ENCODE measurements around the gene RRAD.

The RRAD gene

DNA sequence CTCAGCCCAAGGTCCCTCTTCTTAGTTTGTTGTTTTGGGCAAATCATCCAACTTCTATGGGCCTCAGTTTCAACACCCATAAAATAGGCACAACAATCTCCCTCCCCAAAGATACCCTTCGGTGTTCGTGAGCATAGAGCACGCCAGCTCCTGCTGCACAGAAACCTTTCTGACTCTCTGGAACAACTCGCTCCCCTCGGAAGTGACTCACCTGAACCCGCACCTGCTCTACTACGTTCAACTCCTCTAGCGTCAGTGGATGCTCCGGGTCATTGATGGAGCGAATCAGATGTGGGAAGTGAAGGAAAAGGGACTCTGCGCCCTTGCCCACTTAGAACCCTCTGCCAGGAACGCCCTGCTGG, 8.4 kb upstream of the RRAD start:
- no peak for DNase-seq

DNA sequence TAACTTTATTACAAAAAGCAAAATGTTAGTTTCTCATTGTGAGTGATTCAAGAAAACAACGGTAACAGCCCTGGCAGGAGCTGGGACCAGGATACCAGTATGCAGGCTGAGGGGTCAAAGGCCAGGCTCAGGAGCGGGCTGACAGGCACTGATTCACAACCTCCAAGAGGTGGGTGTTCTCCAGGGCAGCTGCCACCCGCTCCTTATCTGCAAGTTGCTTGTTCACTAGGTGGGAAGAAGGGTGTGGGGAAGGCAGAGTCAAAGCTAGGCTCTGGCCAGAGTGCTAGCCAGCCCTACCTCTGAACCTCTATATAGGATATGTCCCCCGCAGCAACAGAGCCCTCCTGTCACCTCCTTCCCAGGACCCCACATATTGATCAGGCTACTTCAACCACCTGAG, 6.7 kb upstream of the RRAD start:
- DNase-seq, result no peak

DNA sequence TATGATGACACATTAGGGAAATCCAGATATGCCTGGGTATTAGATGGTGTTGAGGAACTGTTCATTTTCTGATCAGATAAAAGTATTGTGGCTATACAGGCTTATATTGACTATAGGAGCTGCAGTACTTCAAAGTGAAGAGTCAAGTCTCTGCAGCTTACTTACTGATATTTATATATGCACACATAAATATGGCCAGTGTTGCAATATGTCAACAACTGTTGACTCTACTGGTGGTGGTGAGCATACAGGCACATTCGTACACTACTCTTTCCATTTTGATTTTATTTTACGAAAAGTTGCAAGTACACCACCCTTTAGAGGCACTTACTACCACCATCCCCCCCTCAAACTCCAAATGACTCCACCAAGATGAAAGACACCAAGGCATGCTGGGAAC, 6.3 kb upstream of the RRAD start:
- no peak for DNase-seq

DNA sequence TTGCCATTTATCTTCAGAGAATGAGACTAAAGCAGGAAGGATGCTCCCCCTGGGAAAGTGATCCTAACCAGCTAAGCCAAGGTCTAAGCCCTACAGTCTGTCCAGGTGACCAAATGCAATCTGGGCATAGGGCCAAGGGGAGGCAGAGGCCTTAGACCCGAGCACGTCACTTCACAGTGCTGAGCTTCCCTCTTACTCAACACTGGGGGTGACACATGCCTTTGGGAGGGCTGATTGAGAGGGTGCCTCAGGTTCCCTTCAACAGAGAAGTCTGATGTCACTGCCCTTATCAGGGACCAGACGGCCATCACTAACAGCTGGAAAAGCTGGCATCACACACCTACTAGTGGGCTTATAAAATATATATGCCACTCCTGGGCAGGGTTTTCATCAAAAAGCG, 4.9 kb upstream of the RRAD start:
- no peak for DNase-seq

DNA sequence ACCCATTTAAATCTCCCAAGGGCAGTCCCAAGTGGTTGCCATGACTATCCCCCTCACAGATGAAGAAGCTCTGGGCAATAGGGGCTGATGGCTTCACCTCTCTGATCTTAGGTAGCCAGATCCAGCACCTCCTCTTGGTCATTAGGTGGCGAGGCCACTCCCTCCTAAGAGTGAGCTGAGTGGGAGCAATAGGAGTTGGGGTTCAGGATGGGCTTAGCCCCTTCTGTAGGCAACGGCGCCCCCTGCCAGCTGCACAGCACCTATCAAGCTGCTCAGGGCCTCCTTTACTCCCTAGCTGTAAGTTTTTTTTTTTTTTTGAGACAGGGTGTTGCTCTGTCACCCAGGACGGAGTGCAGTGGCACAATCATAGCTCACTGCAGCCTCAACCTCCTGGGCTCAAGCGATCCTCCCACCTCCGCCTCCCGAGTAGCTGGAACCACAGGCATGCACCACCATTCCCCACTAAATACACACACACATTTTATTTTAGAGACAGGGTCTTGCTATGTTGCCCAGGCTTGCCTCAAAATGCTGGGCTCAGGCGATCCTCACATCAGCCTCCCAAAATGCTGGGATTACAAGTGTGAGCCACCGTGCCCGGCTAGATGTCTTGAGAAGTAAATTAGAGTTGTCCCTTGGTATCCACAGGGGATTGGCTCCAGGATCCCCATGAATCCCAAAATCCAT, 3.5 kb upstream of the RRAD start:
- DNase-seq, result no peak

DNA sequence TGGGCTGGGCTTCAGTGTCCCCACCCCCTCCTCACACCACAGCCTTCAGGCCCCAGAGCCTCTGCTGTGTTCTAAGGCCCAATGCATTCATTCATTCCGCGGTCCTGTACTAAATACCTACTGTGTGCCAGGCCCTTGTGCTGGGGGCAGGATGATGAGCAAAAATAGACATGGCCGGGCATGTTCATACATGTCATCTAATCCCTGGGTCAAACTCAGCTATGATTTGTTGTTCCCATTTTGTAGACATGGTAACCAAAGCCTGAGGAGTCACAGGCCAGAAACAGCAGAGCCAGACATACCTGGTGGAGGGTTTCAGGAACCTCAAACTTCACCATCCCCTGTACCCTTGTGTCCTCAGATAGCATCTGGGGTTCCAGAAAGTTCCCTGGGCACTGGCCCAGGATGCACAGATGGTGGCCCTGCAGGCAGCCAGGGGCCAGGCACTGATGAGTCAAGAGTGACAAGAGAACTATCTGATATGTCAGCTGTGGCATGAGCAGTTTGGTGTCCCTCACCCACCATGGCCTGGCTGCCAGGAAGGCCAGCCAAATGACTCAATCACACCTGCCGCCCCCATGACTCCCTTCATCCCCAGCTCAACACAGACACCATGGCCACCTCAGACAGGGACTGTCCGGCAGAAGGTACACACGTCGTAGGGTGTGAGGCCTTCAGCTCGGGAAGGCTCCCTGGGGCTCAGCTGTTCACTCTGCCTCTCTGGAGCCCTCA, 2.7 kb upstream of the RRAD start:
- DNase-seq, result no peak

DNA sequence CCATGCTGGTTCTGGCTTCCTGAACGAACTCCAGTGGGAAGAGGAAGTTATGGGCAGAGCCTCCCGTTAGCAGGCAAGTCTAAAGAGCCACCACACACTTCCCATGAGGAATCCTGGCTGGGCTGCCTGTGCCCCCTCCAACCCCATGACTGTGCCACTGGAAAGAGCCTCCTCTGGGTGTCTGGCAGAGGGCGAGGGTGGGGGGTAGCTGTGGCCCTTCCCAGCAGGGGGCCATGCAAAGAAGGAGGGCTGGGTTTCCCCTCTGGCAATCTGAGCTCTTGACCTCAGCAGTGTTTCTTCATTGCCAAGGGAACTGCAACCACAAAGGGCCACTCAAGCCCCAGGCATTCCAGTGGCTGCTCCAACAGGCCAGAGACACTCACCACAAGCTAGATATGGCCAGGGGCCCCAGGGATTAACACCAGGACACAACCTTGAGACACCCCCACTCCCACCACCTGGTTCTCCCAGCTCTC, 1.7 kb upstream of the RRAD start:
- DNase-seq, result no peak

DNA sequence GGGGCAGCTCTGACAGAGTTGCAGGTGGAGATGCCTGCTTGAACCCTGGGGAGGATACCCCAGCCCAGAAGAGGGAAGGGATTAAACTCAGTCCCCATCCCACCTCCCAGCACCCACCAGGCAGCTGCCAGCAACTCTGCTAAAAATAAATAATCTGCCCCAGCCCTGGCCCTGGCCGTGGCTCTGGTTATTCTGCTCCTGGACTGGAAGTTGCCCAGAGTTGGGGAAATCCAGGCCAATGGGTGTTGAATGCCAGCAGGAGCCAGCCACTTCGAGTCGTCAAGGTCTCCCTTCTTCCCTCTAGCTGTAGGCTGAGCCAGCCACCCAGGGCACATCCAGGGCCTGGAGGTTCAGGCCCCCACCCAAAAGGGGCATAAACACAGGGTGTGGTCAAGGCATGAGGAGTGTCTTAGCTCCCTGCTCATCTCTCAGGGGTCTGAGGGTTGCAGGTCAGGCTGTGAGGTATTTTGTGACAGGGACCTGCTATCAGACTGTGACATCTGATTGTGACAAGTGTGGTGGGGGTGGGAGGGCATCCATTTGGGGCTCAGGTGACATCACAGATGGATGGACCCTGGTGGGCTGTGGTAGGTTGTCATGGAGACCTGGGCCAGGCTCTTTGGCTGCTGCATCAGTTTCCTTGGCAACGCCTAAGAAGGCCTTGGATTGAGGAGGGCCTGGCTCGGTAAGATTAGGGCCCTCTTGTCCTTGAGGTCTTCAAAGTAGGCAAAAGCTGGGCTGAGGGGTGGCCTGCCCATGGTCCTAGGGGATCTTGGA, 1.0 kb upstream of the RRAD start:
- DNase-seq, result no peak

DNA sequence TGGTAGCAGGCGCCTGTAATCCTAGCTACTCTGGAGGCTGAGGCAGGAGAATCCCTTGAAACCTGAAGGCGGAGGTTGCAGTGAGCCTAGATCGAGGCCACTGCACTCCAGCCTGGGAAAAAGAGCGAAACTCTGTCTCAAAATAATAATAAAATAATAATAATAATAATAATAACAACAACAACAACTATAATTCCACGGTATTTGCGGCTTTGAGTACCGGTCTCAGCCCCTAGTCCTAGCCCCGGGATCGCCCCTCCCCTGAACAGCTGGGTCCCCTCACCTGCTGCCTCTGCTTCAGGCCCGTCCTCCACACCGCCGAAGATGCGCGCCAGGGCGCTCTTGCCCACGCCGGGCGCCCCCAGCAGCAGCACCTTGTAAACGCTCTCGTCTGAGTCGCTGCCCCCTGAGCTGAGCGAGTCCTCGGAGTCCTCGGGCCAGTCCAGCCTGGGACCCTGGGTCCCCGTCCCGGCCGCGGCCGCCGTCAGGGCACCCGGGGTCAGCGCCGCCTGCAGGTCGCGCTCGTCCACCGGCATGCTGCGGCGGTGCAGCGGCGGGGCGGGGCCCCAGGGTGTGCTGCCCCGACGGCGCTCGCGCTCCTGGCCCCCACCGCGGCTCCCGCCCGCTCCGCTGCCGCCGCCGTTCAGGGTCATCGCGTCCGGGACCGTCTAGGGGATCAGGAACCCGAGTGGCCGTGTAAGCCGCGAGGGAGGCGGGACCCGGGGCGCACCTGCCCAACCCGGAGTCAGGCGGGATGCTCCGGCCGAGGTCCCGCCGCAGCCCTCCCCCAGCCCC, 611 bp downstream of the RRAD start:
- no peak for DNase-seq

DNA sequence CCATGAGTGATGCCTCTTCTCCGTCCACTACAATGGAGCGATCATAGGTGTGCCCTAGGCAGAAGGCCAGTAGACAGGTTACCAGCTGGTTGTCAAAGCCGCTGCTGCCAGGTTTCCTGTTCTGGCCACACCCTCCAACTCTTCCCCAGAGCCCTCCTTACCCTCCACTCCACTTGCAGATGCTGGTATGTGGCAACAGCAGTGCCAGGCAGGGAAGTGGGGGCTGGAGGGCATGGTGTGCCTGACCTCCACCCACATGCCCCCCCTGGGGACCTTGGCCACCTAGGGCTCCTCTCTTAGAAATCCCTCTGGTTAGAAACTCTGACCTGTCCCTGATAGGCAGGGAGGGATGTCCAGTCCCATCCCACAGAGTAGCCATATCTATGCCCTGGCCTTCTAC, 1.5 kb downstream of the RRAD start:
- DNase-seq, result no peak

DNA sequence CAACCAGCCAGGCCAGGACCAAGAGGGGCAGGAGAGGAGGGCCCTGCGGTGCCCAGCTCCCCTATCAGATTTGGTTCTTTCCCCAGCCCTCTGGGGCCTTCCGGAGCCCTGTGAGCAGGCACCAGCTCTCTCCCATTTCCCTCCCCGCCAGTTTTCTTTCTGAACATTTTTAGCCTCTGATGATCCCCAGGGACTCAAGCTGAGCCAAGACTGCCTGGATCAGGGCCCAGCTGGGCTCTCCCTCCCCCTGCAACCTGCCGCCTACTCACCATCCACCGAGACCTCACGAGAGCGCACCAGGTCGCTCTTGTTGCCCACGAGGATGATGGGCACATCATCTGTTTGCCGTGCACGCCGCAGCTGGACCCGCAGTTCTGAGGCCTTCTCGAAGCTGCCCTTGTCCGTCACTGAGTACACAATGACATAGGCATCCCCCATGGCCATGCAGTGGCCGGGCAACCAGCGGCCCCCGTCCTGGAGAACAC, 2.0 kb downstream of the RRAD start:
- DNase-seq, result no peak

DNA sequence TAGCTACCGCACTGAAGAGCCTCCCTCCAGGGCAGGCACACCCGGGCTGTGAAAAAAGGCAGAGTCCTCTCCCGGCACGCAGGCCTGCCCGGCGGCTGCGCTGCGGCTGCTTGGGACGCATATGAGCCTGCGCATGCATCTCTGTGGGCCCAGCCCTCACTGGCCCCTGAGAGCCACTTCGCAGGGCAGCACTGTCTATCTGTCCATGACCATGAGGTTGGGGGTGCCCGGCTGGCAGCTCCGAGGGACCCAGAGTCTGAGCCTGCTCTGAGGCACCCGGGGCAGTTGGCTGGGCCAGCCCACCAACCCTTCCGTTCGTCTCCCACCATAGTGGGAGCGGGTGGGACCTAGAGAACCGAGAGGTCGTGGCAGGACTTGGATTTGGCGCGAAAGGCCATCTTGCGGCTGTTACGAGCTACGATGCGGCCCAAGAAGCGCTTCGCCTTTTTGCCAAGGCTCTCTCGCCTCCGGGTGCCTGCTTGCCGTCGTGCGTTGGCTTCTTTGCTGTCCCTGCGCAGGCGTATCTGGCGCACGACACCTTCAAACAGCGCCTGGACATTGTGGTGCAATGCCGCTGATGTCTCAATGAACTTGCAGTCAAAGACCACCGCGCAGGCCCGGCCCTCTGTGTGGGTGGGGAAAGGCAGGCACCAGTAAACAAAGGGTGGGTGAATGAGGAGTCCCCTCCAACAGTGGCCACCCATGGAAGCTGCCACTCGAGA, 3.4 kb downstream of the RRAD start:
- no peak for DNase-seq

DNA sequence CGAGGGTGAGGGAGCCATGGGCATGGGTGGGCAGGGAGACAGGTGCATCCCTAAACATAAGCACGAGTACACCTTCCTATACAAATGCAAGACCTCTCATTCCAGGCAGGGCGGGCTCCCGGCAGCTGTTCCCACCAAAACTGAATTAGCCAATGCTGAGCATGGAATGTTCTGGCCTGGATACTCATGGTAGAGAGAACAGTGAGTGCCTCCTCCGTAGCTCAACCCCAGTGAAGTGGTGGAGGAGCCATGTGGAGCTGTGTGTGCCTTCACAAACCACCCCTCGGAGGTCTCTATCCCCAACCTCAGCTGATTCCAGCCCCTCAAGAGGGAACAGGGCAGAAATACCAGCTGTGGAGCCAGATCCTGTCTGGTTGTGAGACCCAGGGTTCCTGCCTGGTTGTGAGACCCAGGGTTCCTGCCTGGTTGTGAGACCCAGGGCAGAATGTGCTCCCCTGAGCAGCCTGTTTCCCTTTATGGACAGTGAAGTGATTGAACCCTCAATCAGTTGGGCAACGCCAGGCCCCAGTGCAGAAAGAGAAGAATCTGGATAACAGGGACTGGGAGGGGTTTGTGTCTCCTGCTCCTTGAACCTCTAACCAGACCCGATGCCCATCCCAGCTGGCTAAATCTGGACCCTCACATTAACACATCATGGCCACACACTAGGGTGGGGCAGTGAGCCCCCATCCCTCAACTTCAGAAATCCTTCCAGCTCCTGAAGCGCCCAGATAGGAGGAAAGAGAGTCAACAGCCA, 4.2 kb downstream of the RRAD start:
- no peak for DNase-seq

DNA sequence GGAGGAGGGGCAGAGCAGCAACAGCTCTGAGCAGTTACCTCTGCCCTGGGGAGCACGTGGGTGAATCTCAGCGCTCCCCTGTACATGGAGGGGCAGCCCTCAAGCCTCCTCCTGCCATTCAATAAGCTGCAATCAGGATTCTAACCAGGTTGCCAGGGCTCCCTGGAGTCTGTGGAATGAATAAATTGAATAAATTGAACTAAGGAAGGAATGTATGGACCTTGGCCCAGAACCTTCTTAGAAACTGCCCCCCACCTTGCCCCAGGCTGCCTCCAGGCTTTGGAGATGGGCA, 5.1 kb downstream of the RRAD start:
- no peak for DNase-seq

DNA sequence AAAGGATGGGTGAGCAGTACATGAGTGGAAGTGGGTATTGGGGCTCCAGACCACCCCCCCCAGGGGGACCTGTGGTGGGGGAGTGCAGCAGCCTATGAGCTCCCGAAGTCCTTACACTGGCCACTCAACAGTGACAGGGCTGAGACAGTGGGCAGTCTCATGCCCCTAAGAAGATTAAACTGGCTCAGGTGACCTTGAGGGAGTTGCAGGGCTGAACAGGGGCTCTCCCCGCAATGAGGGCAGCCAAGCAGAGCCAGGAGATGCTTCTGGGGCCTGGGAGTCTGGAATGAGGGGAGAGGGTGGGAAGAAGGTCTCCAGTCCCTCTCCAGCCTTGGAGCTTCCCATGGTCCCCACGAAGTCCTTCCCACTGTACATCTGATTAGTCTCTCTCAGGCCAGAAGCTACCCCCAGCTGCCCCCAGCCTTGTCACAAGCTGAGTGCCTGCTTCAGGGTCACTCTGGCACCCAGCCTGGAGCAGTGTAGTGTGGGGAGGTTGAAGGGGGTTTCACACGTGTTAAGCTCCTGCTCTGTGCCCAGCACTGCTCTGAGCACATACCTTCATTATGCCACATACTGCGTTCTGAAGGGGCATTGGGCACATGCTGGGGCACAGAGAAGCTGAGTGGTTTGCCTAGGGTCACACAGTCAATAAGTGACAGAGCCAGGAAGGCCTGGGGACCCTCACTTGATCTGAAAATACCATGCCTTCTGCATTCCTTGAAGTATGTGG, 5.6 kb downstream of the RRAD start:
- DNase-seq, result no peak

DNA sequence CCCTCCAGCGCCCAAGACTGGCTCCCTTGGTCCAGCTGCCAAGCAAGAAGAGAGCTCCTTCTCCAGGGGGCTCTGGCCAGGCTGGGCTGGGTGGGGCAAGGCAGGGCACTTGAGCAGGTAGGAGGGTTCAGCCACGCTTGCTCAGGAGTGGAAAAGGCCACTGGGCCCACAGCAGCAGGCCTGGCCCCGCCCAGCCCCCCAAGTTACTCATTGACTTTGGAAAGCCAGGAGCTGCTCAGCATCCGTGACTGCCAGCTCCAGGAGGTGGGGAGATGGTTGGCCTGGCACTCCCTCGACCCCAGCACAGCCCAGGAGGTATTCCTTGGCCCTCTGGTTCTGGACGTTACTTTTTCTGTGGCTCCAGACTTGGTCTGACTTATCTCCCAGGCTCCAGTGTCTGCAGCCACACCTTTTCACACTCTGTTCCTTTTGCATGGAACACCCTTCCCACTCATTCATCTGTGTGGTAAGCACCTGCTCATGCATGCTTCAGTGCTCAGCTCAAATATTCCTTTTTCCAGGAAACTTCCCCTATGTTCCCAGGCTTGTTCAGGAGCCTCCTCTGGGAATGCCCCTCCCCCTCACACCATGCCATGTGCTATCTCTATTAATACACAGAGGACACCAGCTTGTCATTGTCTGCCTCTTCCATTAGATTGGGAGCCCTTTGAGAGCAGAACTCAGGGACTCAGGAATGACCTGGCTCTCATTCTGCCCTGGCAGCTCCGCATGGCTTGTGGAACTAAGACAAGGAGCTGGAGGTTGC, 6.3 kb downstream of the RRAD start, which contains the start of gene CDH16:
TSS of gene CDH16 (minus strand) at position 83 of the 766 bp plus-strand sequence. CDS start 820 bp downstream, outside the sequence.
- DNase-seq, result no peak

DNA sequence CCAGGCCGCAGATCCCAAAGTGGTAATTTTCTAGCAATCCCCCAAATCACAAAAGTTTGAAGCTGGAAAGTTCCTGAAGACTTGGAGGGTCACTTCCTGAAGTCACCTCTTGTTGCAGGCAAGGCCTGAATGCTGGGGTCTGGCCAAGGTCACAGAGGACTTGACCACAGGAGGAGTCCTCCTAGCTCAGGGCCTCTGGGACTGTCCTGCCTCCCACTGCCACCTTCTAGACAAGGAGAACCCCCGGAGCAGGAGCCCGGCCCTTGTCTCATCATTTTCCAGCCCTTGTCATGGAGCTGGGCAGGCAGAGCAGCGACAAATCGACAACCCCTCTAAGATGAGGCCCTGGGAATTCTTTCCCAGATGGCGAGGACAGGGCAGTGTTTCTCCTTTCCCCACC, 7.0 kb downstream of the RRAD start:
- DNase-seq, result no peak

DNA sequence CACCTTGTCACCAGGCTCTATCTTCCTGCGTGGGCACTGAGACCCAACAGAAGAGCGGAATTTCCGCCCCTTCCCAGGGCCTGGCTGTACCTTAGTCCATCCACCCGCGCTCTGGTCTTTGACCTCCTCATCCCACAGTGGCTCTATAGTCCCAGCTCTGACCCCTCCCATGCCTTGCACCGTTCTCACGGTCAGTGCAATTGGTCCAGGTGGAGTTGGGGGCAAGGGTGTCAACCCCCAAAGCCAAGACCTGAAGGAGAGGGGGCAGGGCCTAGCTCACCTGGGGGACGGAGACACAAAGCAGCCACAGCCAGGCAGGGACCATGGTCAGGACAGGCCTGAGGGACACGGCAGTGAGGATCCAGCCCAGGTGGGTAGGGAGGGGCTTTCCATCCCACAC, 7.6 kb downstream of the RRAD start:
- no peak for DNase-seq

DNA sequence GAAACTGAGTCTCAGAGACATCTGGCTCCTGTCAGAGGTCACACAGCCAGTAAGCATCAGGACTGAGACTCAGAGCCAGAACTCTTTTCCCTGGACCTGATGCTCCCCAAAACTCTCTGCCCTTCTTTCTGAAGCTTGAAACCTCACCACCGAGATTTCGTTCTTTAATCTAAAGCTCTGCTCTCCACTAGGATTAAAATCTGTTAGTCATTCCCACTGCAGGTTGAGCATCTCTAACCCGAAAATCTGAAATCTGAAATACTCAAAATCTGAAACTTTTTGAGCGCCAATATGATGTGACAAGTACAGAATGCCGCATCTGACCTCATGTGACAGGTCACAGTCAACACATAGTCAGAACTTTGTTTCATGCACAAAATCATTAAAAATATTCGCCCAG, 8.8 kb downstream of the RRAD start:
- DNase-seq, result no peak

DNA sequence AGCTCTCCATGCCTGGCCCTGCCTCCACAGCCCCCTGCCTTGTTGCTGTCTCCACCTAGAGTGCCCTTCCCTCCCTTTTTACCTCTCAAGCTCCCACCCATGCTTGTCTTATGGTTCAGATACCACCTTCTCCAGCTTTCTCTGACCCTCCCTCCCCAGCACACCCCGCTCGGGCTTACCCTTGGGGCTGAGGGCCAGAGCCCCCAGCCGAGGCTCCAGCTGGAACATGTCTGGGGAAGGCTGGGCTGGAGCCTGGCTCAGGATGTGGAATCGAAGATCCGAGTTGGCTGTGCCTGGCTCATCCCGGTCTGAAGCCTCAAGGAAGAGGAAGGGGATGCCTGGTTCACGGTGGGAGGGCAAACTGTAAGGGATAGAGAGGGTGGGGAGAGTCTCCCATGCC, 10.3 kb downstream of the RRAD start:
- no peak for DNase-seq
